ENCODE data around the gene SAMD5.

- TF ChIP-seq POLR2A (IDR thresholded peaks at IDR 0.05), result no peak
- TF ChIP-seq, protein P1, sequence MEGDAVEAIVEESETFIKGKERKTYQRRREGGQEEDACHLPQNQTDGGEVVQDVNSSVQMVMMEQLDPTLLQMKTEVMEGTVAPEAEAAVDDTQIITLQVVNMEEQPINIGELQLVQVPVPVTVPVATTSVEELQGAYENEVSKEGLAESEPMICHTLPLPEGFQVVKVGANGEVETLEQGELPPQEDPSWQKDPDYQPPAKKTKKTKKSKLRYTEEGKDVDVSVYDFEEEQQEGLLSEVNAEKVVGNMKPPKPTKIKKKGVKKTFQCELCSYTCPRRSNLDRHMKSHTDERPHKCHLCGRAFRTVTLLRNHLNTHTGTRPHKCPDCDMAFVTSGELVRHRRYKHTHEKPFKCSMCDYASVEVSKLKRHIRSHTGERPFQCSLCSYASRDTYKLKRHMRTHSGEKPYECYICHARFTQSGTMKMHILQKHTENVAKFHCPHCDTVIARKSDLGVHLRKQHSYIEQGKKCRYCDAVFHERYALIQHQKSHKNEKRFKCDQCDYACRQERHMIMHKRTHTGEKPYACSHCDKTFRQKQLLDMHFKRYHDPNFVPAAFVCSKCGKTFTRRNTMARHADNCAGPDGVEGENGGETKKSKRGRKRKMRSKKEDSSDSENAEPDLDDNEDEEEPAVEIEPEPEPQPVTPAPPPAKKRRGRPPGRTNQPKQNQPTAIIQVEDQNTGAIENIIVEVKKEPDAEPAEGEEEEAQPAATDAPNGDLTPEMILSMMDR (IDR thresholded peaks at IDR 0.05), result no peak
- TF ChIP-seq EP300 (IDR thresholded peaks at IDR 0.05), result no peak
Measured at GRCh38 chr6:147560670-147561069, 52.2 kb downstream of the SAMD5 start.
